Neutrophil (primary cell): Measurements from ENCODE around the gene ADGRD1.

Experiments
- H3K27ac ChIP-seq: fragments of 200-600 bp; sonication (generic); 2 replicates; pipeline ENCODE4 v1.5.1; 2016; ENCODE audit warnings: mild to moderate bottlenecking, moderate library complexity
- H3K27me3 ChIP-seq: fragments of 200-600 bp; sonication (generic); 2 replicates; pipeline ENCODE4 v1.6.0; 2016; ENCODE audit warnings: mild to moderate bottlenecking
- H3K36me3 ChIP-seq: fragments of 200-600 bp; sonication (generic); 2 replicates; pipeline ENCODE4 v1.5.1; 2017
- H3K4me1 ChIP-seq, 2 experiments: fragments of 200-600 bp in 1 of 2; sonication (generic) in 1 of 2; 1 replicate in 1 of 2; 2 replicates in 1 of 2; pipeline versions ENCODE4 v1.5.1 to v1.6.1; 2013 to 2016; ENCODE audit warnings: low read depth in 1 of 2, low read length in 1 of 2, mild to moderate bottlenecking in 1 of 2, moderate library complexity in 1 of 2; ENCODE audit not compliant: control insufficient read depth in 1 of 2, insufficient read depth in 1 of 2
- H3K4me3 ChIP-seq, 2 experiments: fragments of 200-600 bp in 1 of 2; sonication (generic) in 1 of 2; 1 replicate in 1 of 2; 2 replicates in 1 of 2; pipeline ENCODE4 v1.5.1; 2013 to 2016; ENCODE audit warnings: low read depth in 1 of 2, low read length in 1 of 2, mild to moderate bottlenecking in 1 of 2, moderate library complexity in 1 of 2
- H3K9me3 ChIP-seq: fragments of 200-600 bp; sonication (generic); 2 replicates; pipeline ENCODE4 v1.5.1; 2016
- TF ChIP-seq, protein P1 (sequence below): fragments of 200-600 bp; sonication (generic); IDR thresholded peaks from 2 replicates; pipeline ENCODE4 v1.5.1; 2016; ENCODE audit warnings: antibody characterized with exemption

ADGRD1 gene

DNA sequence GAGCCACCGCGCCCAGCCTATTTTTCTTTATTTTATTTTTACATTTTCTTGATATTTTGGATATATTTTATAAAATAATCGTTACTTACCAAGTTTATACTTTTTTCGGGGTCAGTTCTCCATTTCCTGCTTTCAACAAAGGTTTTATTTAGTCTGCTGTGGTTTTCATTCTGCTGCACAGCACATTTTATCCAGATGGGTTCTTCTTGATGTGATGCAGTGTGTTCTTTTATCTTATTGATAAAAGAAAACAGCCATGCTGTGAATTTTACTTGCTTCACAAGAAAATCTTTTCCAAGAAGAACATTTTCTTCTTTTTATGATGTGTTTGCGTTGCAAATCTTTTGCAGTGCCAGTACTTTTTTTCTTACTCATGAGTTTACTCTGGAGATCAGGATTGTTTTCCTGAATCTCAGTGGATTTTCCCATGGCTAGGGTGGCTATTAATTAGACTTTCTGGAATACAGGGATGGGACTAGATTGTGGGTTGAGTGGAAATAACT lies 192.5 kb downstream of the ADGRD1 start:
- H3K36me3 ChIP-seq, result no peaks in the 10 kb centered on the region
- no peak overlapping the region for H3K4me3 ChIP-seq
- no peaks in the 10 kb centered on the region for H3K4me1 ChIP-seq
- TF ChIP-seq, protein P1, sequence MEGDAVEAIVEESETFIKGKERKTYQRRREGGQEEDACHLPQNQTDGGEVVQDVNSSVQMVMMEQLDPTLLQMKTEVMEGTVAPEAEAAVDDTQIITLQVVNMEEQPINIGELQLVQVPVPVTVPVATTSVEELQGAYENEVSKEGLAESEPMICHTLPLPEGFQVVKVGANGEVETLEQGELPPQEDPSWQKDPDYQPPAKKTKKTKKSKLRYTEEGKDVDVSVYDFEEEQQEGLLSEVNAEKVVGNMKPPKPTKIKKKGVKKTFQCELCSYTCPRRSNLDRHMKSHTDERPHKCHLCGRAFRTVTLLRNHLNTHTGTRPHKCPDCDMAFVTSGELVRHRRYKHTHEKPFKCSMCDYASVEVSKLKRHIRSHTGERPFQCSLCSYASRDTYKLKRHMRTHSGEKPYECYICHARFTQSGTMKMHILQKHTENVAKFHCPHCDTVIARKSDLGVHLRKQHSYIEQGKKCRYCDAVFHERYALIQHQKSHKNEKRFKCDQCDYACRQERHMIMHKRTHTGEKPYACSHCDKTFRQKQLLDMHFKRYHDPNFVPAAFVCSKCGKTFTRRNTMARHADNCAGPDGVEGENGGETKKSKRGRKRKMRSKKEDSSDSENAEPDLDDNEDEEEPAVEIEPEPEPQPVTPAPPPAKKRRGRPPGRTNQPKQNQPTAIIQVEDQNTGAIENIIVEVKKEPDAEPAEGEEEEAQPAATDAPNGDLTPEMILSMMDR, result no peak
- H3K9me3 ChIP-seq, result no peaks in the 10 kb centered on the region
- H3K27me3 ChIP-seq, result no peaks in the 10 kb centered on the region
- H3K27ac ChIP-seq, result no peak overlapping the region

DNA sequence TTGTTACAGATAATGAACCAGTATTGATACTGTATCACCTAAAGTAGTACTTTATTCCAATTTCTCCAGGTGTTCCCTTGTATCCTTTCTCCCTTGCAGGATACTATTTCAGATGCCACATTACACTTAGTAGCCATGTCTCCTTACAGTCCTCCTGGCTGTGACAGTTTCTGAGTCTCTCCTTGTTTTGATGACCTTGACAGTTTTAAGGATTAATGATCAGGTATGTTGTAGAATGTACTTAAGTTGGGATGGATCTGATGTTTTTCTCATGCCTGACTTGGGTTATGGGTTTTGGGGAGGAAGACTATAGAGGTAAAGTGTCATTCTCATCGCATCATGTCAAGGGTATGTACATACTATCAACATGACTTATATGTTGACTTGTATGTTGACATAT lies 193.6 kb downstream of the ADGRD1 start:
- Histone ChIP-seq H3K4me3 (no peak overlapping the region), H3K27me3 (no peaks in the 10 kb centered on the region), H3K4me1 (no peaks in the 10 kb centered on the region), H3K36me3 (no peaks in the 10 kb centered on the region), H3K9me3 (no peaks in the 10 kb centered on the region), H3K27ac (no peak overlapping the region)
- TF ChIP-seq, protein P1, result no peak

DNA sequence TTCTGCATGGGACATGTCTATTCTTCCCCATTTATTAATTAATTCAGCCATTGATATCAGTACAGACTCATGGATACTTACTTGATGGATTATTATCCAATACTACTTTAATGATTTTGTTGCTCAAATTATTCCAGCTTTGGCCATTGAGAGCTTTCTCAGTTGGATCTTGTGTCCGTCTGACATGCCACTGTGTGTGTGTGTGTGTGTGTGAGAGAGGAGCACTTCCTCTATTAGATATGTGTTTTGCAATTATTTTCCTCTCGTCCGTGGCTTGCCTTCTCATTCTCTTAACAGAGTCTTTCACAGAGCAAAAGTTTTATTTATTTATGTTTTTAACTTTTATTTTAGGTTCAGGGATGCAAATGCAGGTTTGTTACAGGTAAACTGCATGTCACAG lies 194.2 kb downstream of the ADGRD1 start:
- no peak overlapping the region for H3K27ac ChIP-seq
- no peaks in the 10 kb centered on the region for H3K4me1 ChIP-seq
- H3K27me3 ChIP-seq, result no peaks in the 10 kb centered on the region
- TF ChIP-seq, protein P1, result no peak
- no peaks in the 10 kb centered on the region for H3K9me3 ChIP-seq
- no peak overlapping the region for H3K4me3 ChIP-seq
- no peaks in the 10 kb centered on the region for H3K36me3 ChIP-seq

DNA sequence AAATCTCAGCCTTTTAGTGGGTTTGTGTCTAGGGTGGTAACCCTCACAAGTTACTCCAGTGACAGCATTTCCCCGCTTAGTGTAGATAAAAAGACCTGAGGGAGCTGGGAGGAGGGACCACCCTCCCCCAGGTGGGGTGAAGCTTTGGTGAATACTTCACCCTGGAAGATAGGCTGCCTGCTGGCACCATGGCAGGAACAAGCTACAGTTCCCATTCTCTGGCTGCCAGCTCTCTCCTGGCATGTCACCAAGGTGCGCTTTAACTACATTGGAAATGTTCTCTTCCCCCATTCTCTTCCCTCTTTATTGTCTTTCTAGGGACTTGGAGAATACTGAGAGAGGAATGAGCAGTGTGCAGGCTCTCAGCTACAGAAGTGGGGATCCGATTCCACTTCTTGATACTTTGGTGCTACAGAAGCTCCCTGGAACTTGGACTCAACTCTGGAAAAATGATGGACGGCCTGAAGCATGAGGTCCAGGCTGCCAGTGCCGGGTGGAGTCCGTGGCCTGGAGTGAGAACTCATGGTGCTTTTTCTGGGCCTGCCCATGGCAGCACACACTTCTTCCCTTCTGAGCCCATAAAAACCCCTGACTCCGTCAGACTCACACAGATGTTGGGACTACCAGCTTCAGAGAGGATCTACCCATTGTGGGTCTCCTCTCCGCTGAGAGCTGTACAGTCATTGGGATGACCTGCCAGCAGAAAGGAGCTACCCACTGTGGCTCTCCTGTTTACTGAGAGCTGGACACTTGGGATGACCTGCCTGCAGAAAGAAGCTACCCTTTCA lies 198.0 kb downstream of the ADGRD1 start:
- no peak overlapping the region for H3K27ac ChIP-seq
- no peak overlapping the region for H3K4me3 ChIP-seq
- H3K27me3 ChIP-seq, result no peaks in the 10 kb centered on the region
- H3K36me3 ChIP-seq, result no peaks in the 10 kb centered on the region
- H3K4me1 ChIP-seq, result no peaks in the 10 kb centered on the region
- no peaks in the 10 kb centered on the region for H3K9me3 ChIP-seq
- TF ChIP-seq, protein P1, result no peak

DNA sequence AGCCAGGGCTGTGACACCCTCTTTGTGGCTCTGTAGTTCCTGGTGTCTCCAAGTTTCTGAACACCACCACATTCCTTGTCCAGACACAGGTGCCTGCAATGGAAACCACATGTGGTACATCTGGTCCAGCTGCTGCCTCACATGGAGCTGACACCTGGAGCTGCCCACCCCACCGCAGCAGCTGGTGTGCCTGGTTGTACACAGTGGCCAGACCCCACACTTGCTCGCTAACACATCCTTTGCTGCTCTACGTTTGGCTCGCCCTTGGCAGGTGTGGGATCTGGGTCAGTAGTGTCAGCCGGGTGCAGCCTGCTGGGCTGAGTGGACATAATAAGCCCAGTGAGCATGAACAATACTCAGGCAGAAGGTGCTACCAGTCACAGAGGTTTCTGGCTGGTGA lies 198.9 kb downstream of the ADGRD1 start:
- no peaks in the 10 kb centered on the region for H3K36me3 ChIP-seq
- TF ChIP-seq, protein P1, result no peak
- no peak overlapping the region for H3K27ac ChIP-seq
- H3K9me3 ChIP-seq, result no peaks in the 10 kb centered on the region
- no peaks in the 10 kb centered on the region for H3K27me3 ChIP-seq
- H3K4me3 ChIP-seq, result no peak overlapping the region
- no peaks in the 10 kb centered on the region for H3K4me1 ChIP-seq
